ENCODE measurements around the gene PPP2R3A.
"Not testable (repeated sequence)": the region's sequence is repeated elsewhere in the genome, so short reads cannot be mapped to it uniquely, and the experiment has no call there.

The PPP2R3A gene

GRCh38 chr3:136083641-136084382 is 118.3 kb downstream of the PPP2R3A start:
- not testable (repeated sequence) for DNase-seq (ENCODE audit: low spot score)

DNA sequence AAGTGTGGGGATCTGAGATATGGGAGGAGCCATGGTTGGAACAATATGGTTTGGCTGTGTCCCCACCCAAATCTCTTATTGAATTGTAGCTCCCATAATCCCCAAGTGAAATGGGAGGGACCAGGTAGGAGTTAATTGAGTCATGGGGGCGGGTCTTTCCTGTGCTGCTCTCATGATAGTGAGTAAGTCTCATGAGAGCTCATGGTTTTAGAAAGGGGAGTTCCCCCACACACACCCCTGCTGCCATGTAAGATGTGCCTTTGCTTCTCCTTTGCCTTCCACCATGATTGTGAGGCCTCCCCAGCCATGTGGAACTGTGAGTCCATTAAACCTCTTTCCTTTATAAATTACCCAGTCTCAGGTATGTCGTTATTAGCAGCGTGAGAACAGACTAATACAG is 119.5 kb downstream of the PPP2R3A start:
- DNase-seq (ENCODE audit: low spot score), result not testable (repeated sequence)

- no peak for DNase-seq (ENCODE audit: low spot score)
Observed at GRCh38 chr3:136093771-136094170, 128.2 kb downstream of the PPP2R3A start.

GRCh38 chr3:136105044-136105443 is 139.5 kb downstream of the PPP2R3A start:
- DNase-seq (ENCODE audit: low spot score), result no peak

DNA sequence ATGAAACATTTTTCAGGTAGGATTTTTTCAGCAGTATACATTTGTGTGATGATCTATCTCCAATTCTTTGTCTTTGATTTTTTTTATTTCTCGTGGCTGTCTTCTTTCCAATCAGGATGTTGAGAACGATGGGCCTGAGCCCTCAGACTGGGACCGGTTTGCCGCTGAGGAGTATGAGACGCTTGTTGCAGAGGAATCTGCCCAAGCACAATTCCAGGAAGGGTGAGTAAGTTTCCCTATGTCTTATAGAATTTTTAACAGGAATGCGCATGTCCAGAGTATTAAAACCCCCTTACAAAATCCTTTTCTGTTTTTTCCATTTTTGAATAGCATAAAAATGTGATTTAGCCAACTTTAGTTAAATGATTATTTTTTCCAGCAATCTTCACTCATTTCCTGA is 140.6 kb downstream of the PPP2R3A start:
- DNase-seq (ENCODE audit: low spot score), result no peak

- no peak for DNase-seq (ENCODE audit: low spot score)
Observed at GRCh38 chr3:136109499-136109898, 144.0 kb downstream of the PPP2R3A start.

DNA sequence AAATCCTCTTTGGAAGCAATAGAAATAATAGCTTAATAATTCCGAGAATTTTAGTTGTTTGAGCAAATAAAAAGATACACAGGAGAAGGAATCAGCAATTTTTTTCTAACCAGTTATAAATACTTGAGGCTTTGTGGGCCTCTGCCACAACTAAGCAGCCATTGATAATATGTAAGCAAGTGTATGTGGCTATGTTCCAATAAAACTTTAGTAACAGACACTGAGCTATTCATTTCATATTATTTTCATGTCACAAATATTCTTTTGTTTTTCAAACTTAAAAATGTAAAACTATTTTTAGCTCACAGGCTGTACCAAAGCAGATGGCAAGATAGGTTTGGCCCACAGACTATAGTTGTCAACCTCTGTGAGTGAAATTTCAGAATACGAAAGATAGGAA is 145.0 kb downstream of the PPP2R3A start:
- no peak for DNase-seq (ENCODE audit: low spot score)

- DNase-seq (ENCODE audit: low spot score), result no peak
Observed at GRCh38 chr3:136114421-136114820, 148.9 kb downstream of the PPP2R3A start.

- not testable (repeated sequence) for DNase-seq (ENCODE audit: low spot score)
Observed at GRCh38 chr3:136119332-136119731, 153.8 kb downstream of the PPP2R3A start.

- DNase-seq (ENCODE audit: low spot score), result not testable (repeated sequence)
Observed at GRCh38 chr3:136119783-136120182, 154.3 kb downstream of the PPP2R3A start.

DNA sequence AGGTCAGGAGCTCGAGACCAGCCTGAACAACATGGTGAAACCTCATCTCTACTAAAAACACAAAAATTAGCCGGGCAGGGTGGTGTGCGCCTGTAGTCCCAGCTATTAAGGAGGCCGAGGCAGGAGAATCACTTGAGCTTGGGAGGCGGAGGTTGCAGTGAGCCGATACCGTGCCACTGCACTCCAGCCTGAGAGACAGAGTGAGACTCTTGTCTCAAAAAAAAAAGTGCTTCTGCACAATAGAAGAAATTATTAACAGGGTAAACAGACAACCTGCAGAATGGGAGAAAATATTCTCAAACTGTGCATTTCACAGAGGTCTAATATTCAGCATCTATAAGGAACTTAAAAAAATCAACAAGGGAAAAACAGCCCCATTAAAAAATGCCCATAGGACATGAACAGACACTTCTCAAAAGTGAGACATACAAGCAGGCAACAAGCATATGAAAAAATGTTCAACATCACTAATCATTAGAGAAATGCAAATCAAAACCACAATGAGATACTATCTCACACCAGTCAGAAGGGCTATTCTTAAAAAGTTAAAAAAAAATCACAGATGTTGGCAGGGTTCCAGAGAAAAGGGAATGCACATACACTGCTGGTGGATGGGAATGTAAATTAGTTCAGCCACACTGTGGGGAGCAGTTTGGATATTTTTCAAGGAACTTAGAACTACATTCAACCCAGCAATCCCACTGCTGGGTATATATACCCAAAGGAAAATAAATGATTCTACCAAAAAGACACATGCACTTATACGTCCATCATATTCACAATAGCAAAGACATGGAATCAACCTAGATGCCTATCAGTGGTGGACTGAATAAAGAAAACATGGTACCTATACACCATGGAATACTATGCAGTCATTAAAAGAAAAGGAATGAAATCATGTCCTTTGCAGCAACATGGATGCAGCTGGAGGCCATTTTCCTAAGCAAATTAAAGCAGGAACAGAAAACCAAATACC is 155.1 kb downstream of the PPP2R3A start:
- no peak for DNase-seq (ENCODE audit: low spot score)

DNA sequence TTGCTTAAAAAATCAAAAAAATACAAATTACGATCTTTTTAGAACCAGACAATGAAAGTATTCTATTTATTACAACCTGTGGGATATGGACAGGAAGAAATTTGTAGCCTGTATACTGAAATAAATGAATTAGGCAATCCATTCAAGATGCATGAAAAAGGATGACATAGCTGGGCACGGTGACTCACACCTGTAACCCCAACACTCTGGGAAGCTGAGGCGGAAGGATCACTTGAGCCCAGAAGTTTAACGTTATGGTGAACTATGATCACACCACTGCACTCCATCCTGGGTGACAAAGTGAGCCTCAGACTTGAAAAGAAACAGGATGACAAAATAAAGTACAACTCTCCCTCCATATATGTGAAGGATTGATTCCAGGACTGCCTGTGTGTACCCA is 156.5 kb downstream of the PPP2R3A start:
- no peak for DNase-seq (ENCODE audit: low spot score)

DNA sequence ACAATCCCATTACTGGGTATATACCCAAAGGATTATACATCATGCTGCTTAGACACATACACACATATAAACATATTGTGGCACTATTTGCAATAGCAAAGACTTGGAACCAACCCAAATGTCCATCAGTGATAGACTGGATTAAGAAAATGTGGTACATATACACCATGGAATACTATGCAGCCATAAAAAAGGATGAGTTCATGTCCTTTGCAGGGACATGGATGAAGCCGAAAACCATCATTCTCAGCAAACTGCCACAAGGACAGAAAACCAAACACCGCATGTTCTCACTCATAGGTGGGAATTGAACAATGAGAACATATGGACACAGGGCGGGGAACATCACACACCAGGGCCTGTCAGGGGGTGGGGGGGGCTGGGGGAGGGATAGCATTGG is 166.1 kb downstream of the PPP2R3A start:
- DNase-seq (ENCODE audit: low spot score), result not testable (repeated sequence)

GRCh38 chr3:136134091-136134490 is 168.6 kb downstream of the PPP2R3A start:
- no peak for DNase-seq (ENCODE audit: low spot score)

- no peak for DNase-seq (ENCODE audit: low spot score)
Observed at GRCh38 chr3:136135039-136135802, 169.7 kb downstream of the PPP2R3A start.

- DNase-seq (ENCODE audit: low spot score), result no peak
Observed at GRCh38 chr3:136136454-136136853, 170.9 kb downstream of the PPP2R3A start.

- DNase-seq (ENCODE audit: low spot score), result no peak
Observed at GRCh38 chr3:136141291-136141785, 175.8 kb downstream of the PPP2R3A start.

DNA sequence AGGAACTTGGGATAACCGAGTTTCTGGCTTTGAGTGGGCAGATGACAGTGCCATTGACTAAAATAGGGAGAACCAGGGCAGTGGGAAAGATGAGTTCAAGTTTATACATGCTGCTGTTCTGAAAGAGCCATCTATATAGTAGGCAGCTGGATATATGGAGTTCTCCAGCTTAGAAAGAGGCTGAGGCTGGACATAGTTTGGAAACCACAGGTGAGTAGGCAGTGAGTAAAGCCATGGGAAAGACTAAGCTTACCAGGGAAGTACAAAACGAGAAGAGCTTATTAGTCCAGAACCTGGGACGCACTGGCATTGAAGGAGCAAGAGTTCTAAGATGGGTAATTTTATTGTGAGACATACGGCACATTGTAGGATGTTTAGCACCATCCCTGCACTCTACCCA is 176.4 kb downstream of the PPP2R3A start:
- DNase-seq (ENCODE audit: low spot score), result no peak

- DNase-seq (ENCODE audit: low spot score), result no peak
Observed at GRCh38 chr3:136142592-136142991, 177.1 kb downstream of the PPP2R3A start.

DNA sequence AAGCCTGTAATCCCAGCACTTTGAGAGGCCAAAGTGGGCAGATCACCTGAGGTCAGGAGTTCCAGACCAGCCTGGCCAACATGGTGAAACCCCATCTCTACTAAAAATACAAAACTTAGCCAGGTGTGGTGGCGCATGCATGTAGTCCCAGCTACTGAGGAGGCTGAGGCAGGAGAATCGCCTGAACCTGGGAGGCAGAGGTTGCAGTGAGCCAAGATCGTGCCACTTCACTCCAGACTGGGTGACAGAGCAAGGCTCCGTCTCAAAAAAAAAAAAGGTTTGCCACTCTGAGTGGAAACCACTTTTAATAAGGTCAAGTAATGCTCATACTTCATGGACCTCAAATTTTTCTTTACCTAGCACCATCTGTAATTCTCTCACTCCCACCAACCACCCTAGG is 178.9 kb downstream of the PPP2R3A start:
- not testable (repeated sequence) for DNase-seq (ENCODE audit: low spot score)

DNA sequence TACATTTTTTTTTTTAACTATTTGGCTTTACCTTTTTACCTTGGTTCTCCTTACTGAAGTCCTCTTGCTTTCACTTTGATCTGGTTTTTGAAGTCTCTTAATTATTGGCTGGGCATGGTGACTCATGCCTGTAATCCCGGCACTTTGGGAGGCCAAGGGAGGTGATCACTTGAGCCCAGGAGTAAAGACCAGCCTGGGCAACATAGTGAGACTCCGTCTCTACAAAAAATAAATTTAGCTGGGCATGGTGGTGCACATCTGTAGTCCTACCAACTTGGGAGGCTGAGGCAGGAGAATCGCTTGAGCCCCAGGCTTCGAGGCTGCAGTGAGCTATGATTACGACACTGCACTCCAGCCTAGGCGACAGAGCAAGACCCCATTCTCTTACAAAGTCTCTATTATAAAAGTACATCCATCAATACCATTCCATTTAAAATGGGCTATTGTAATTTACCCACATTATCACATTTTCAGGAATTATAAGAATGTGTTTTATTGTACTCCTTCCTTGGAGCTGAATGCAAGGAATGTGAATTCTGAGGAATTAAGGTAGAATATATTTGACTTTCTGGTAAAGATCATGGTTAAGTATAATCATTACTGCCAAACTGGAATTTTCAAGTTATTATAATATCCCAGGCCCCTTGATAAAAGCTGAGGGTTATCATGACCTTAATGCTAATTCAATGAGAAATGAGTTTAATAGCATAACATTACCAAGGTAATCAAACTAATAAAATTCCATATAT is 181.6 kb downstream of the PPP2R3A start:
- no peak for DNase-seq (ENCODE audit: low spot score)
